ENCODE measurements around the gene ARFGEF3. TPM values are rescaled to one million over a fixed set of nuclear protein-coding genes. Genes with fewer than 3 reads are reported as not detected.
"Not testable (repeated sequence)": the region's sequence is repeated elsewhere in the genome, so short reads cannot be mapped to it uniquely, and the experiment has no call there.

ARFGEF3 gene
- total RNA-seq, 3 donors from 2014 or later = 0.16 to 0.53 (median 0.29) TPM

- Mint-ChIP-seq H3K36me3 (ENCODE audit: insufficient read depth) (no peaks in the 10 kb centered on the region), H3K27me3 (ENCODE audit: low read depth) (peaks cover 10% of the 10 kb centered on the region), H3K4me1 (ENCODE audit: low read depth) (no peaks in the 10 kb centered on the region), H3K4me3 (no peak overlapping the region), H3K9me3 (no peaks in the 10 kb centered on the region)
- DNase-seq (no peak), ATAC-seq (no peak)
Observed at GRCh38 chr6:138347864-138348263, 186.1 kb downstream of the ARFGEF3 start.

- ATAC-seq = no peak
- Mint-ChIP-seq H3K4me1 (ENCODE audit: low read depth) (no peaks in the 10 kb centered on the region), H3K36me3 (ENCODE audit: insufficient read depth) (no peaks in the 10 kb centered on the region)
Observed at GRCh38 chr6:138349891-138350290, 188.2 kb downstream of the ARFGEF3 start.

GRCh38 chr6:138357928-138358327 lies 196.2 kb downstream of the ARFGEF3 start:
- ATAC-seq = no peak
- Mint-ChIP-seq H3K4me1 (ENCODE audit: low read depth) (no peaks in the 10 kb centered on the region), H3K27me3 (ENCODE audit: low read depth) (peaks cover 13% of the 10 kb centered on the region), H3K4me3 (no peak overlapping the region), H3K9me3 (no peaks in the 10 kb centered on the region), H3K36me3 (ENCODE audit: insufficient read depth) (no peaks in the 10 kb centered on the region)
- no peak for DNase-seq

More at GRCh38 chr6:138349891-138350290, 188.2 kb downstream of the ARFGEF3 start:
- Mint-ChIP-seq H3K4me3 (no peak overlapping the region), H3K9me3 (no peaks in the 10 kb centered on the region), H3K27me3 (ENCODE audit: low read depth) (peaks cover 9% of the 10 kb centered on the region)
- no peak for DNase-seq

GRCh38 chr6:138368684-138369083 lies 206.9 kb downstream of the ARFGEF3 start:
- not testable (repeated sequence) for H3K9me3 Mint-ChIP-seq; H3K4me1 Mint-ChIP-seq (ENCODE audit: low read depth); H3K36me3 Mint-ChIP-seq (ENCODE audit: insufficient read depth); DNase-seq; H3K4me3 Mint-ChIP-seq; ATAC-seq
- peaks cover 20% of the 10 kb centered on the region for H3K27me3 Mint-ChIP-seq (ENCODE audit: low read depth)

- no peak for ATAC-seq
- no peak for DNase-seq
- Mint-ChIP-seq H3K36me3 (ENCODE audit: insufficient read depth) (no peaks in the 10 kb centered on the region), H3K27me3 (ENCODE audit: low read depth) (peaks cover 7% of the 10 kb centered on the region), H3K4me1 (ENCODE audit: low read depth) (no peaks in the 10 kb centered on the region), H3K9me3 (peaks cover 3% of the 10 kb centered on the region), H3K4me3 (no peak overlapping the region)
Observed at GRCh38 chr6:138370631-138371451, 209.1 kb downstream of the ARFGEF3 start.

GRCh38 chr6:138371452-138371711 lies 209.6 kb downstream of the ARFGEF3 start:
- Mint-ChIP-seq H3K36me3 (ENCODE audit: insufficient read depth) (no peaks in the 10 kb centered on the region), H3K9me3 (peaks cover 3% of the 10 kb centered on the region), H3K4me1 (ENCODE audit: low read depth) (no peaks in the 10 kb centered on the region), H3K4me3 (no peak overlapping the region), H3K27me3 (ENCODE audit: low read depth) (peaks cover 6% of the 10 kb centered on the region)
- ATAC-seq (no peak), DNase-seq (no peak)

- Mint-ChIP-seq H3K9me3 (peaks cover 3% of the 10 kb centered on the region), H3K4me3 (no peak overlapping the region), H3K4me1 (ENCODE audit: low read depth) (no peaks in the 10 kb centered on the region), H3K36me3 (ENCODE audit: insufficient read depth) (no peaks in the 10 kb centered on the region), H3K27me3 (ENCODE audit: low read depth) (peaks cover 6% of the 10 kb centered on the region)
- ATAC-seq (no peak), DNase-seq (no peak)
Observed at GRCh38 chr6:138371720-138372119, 210.0 kb downstream of the ARFGEF3 start.

- ATAC-seq (no peak), DNase-seq (no peak)
- Mint-ChIP-seq H3K36me3 (ENCODE audit: insufficient read depth) (no peaks in the 10 kb centered on the region), H3K27me3 (ENCODE audit: low read depth) (no peaks in the 10 kb centered on the region), H3K4me1 (ENCODE audit: low read depth) (no peaks in the 10 kb centered on the region), H3K4me3 (no peak overlapping the region), H3K9me3 (no peaks in the 10 kb centered on the region)
Observed at GRCh38 chr6:138372711-138373463, 211.1 kb downstream of the ARFGEF3 start.

GRCh38 chr6:138374230-138374629 lies 212.5 kb downstream of the ARFGEF3 start:
- ATAC-seq = no peak
- H3K9me3 Mint-ChIP-seq = no peaks in the 10 kb centered on the region
- H3K36me3 Mint-ChIP-seq (ENCODE audit: insufficient read depth) = no peaks in the 10 kb centered on the region
- H3K4me1 Mint-ChIP-seq (ENCODE audit: low read depth) = no peaks in the 10 kb centered on the region
- H3K4me3 Mint-ChIP-seq = no peak overlapping the region
- DNase-seq = no peak
- H3K27me3 Mint-ChIP-seq (ENCODE audit: low read depth) = no peaks in the 10 kb centered on the region

GRCh38 chr6:138374815-138375214 lies 213.1 kb downstream of the ARFGEF3 start:
- ATAC-seq (no peak), DNase-seq (no peak)
- no peak overlapping the region for H3K4me3 Mint-ChIP-seq
- H3K9me3 Mint-ChIP-seq = no peaks in the 10 kb centered on the region
- no peaks in the 10 kb centered on the region for H3K36me3 Mint-ChIP-seq (ENCODE audit: insufficient read depth)
- H3K4me1 Mint-ChIP-seq (ENCODE audit: low read depth) = no peaks in the 10 kb centered on the region
- H3K27me3 Mint-ChIP-seq (ENCODE audit: low read depth) = no peaks in the 10 kb centered on the region

- Mint-ChIP-seq H3K9me3 (no peaks in the 10 kb centered on the region), H3K4me1 (ENCODE audit: low read depth) (no peaks in the 10 kb centered on the region), H3K27me3 (ENCODE audit: low read depth) (no peaks in the 10 kb centered on the region), H3K4me3 (no peak overlapping the region), H3K36me3 (ENCODE audit: insufficient read depth) (no peaks in the 10 kb centered on the region)
- DNase-seq (no peak), ATAC-seq (no peak)
Observed at GRCh38 chr6:138377042-138377441, 215.3 kb downstream of the ARFGEF3 start.

- Mint-ChIP-seq H3K36me3 (ENCODE audit: insufficient read depth) (no peaks in the 10 kb centered on the region), H3K27me3 (ENCODE audit: low read depth) (peaks cover 1% of the 10 kb centered on the region), H3K4me3 (no peak within 1 kb of the TSS), H3K9me3 (no peaks in the 10 kb centered on the region), H3K4me1 (ENCODE audit: low read depth) (no peaks in the 10 kb centered on the region)
- ATAC-seq (no peak), DNase-seq (no peak)
Observed at GRCh38 chr6:138377844-138378243, 216.1 kb downstream of the ARFGEF3 start, which contains the start of gene SMIM28. Gene SMIM28 (plus strand): TSS chr6:138377905. CDS start chr6:138378073, 168 bp downstream.

GRCh38 chr6:138378463-138378862 lies 216.7 kb downstream of the ARFGEF3 start:
- DNase-seq (no peak), ATAC-seq (no peak)
- no peak overlapping the region for H3K4me3 Mint-ChIP-seq
- no peaks in the 10 kb centered on the region for H3K9me3 Mint-ChIP-seq
- H3K4me1 Mint-ChIP-seq (ENCODE audit: low read depth) = no peaks in the 10 kb centered on the region
- no peaks in the 10 kb centered on the region for H3K36me3 Mint-ChIP-seq (ENCODE audit: insufficient read depth)
- H3K27me3 Mint-ChIP-seq (ENCODE audit: low read depth) = peaks cover 3% of the 10 kb centered on the region

GRCh38 chr6:138382498-138383265 lies 220.9 kb downstream of the ARFGEF3 start:
- H3K4me3 Mint-ChIP-seq = no peak overlapping the region

More at GRCh38 chr6:138382498-138383265, 220.9 kb downstream of the ARFGEF3 start:
- no peaks in the 10 kb centered on the region for H3K9me3 Mint-ChIP-seq
- no peak for DNase-seq
- no peaks in the 10 kb centered on the region for H3K36me3 Mint-ChIP-seq (ENCODE audit: insufficient read depth)
- no peaks in the 10 kb centered on the region for H3K4me1 Mint-ChIP-seq (ENCODE audit: low read depth)
- H3K27me3 Mint-ChIP-seq (ENCODE audit: low read depth) = peaks cover 6% of the 10 kb centered on the region
- ATAC-seq = no peak

Data from activated T-cell treated with anti-CD3 and anti-CD28 coated beads, Interleukin-2, amount 50 U/mL, for 4 hours (primary cell).